ENCODE measurements around the gene FREY1.
A peak's percentile ranks its signal among the peaks of the same experiment; 100 is the strongest.

The FREY1 gene

DNA sequence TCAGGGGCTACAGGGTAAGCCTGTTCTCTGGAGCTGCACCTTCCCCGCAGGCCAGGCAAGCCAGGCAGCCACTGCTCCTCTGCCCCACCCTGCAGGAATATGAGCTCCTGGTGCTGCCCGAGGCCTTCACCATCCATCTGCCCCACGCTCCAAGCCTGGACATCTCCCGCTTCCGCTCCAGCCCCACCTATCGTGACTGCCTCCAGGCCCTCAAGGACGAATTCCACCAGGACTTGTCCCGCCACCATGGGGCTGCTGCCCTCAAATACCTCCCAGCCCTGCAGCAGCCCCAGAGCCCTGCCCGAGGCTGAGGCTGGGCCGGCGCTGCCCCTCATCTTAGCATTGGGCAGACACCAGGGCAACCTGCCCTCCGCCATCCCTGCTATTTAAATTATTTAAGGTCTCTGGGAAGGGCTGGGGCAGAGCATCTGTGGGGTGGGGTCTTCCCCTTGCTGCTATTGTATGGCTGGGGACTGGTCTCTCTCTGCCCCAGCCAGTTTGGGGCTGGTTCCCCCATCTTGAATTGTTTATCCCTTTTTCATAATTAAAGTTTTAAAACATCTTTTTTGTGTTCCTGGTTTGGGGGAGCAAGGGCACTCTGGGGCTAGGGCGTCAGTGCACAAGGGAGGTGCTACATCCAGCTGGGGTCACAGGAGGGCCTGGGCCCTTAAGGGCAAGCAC is 21.6 kb upstream of the FREY1 start:
- no peak for FAIRE-seq

DNA sequence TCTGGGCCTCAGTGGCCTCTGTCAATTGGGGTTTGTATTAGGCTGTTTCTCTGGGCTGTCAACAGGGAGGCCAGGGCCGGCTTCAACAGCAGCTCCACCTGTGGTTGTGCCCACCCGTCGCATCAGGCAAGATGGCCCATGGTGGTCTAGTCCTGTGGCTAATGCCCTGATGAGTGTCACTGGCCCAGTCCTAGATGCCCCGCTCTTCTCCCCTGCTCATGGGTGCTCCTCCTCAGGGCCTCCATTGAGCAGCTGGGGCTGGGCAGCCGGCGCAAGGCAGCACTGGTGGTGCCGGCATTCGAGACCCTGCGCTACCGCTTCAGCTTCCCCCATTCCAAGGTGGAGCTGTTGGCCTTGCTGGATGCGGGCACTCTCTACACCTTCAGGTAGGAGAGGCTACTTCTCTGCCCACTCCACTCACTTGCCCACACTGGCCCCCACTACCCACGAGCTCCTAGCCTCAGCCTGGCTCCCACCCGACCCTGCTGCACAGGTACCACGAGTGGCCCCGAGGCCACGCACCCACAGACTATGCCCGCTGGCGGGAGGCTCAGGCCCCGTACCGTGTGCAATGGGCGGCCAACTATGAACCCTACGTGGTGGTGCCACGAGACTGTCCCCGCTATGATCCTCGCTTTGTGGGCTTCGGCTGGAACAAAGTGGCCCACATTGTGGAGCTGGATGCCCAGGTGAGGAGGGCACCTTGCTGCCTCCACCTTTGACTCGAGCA is 20.8 kb upstream of the FREY1 start:
- no peak for FAIRE-seq

DNA sequence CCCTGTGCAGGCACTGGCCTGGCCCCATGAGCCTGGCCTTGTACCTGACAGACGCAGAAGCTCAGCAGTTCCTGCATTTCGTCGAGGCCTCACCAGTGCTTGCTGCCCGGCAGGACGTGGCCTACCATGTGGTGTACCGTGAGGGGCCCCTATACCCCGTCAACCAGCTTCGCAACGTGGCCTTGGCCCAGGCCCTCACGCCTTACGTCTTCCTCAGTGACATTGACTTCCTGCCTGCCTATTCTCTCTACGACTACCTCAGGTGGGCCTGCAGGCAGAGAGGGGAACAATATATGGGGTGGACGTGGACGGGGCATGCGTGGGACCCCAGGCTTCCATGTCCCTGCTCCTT is 20.2 kb upstream of the FREY1 start:
- no peak for FAIRE-seq

DNA sequence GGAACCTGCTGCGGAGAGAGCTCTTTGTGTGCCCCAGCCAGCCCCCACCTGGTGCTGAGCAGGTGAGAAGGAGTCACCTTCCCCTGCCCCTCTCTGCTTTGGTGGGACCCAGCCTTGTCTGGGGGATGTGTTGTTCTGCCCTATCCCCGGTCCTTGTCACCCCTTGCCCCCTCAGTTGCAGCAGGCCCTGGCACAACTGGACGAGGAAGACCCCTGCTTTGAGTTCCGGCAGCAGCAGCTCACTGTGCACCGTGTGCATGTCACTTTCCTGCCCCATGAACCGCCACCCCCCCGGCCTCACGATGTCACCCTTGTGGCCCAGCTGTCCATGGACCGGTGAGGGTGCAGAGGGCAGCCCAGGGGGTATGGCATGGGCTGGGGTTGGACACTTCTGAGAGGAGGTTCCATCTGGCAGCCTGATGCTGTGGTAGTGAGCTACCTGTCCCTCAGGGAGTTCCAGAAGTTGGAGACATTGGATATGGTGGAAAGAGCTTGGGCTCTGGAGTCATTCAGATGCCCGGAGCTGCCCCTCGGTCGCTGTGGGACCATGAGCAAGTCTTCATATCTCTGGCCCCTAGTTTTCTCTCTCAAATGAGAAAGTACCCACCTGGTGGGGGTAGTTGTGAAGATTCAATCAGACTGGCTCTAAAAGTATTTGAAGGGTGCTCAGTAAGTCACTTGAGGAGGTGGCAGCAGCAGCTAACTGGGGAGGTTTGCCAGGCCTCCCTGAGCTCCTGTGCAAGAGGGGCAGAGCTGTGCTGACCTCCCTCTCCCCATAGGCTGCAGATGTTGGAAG is 19.7 kb upstream of the FREY1 start:
- FAIRE-seq = no peak

DNA sequence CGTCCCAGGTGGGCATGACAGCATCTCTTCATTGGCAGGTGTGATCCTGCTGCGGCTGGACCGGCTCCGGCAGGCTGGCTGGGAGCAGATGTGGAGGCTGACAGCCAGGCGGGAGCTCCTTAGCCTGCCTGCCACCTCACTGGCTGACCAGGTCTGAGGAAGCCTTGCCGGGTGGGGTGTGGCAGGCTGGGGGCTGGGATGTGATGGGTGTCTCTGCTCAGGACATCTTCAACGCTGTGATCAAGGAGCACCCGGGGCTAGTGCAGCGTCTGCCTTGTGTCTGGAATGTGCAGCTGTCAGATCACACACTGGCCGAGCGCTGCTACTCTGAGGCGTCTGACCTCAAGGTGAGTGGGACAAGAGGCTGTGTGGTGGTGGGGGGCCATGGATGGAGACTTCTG is 18.9 kb upstream of the FREY1 start:
- no peak for FAIRE-seq

DNA sequence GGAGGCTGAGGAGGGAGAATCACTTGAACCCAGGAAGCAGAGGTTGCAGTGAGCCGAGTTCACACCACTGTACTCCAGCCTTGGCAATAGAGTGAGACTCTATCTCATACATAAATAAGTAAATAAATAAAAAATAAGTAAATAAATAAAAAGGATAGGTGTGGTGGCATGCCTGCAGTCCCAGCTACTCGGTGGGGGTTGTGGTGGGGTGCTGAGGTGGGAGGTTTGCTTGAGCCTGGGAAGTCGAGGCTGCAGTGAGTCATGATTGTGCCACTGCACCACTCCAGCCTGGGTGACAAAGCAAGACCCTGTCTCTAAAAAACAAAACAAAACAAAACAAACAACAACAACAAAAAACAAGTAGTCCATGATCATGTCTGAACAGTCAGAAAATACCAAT is 18.5 kb upstream of the FREY1 start:
- FAIRE-seq = no peak

DNA sequence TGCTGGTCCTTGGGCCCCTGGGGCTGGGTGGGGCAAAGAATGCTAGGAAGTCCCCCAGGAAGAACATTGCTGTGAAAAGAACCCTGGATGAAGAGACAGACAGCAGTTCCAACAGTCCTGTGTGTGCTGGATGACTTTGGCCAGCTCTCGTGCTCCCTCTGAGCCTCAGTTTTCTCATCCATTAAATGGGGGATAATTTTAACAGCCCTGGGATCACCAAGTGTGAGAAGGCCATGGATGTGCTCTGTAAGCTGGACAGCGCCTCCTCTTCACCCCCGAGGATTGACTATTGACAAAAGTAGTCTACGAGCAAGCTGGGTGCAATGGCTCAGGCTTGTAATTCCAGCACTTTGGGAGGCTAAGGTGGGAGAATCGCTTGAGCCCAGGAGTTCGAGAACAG is 17.9 kb upstream of the FREY1 start:
- no peak for FAIRE-seq

DNA sequence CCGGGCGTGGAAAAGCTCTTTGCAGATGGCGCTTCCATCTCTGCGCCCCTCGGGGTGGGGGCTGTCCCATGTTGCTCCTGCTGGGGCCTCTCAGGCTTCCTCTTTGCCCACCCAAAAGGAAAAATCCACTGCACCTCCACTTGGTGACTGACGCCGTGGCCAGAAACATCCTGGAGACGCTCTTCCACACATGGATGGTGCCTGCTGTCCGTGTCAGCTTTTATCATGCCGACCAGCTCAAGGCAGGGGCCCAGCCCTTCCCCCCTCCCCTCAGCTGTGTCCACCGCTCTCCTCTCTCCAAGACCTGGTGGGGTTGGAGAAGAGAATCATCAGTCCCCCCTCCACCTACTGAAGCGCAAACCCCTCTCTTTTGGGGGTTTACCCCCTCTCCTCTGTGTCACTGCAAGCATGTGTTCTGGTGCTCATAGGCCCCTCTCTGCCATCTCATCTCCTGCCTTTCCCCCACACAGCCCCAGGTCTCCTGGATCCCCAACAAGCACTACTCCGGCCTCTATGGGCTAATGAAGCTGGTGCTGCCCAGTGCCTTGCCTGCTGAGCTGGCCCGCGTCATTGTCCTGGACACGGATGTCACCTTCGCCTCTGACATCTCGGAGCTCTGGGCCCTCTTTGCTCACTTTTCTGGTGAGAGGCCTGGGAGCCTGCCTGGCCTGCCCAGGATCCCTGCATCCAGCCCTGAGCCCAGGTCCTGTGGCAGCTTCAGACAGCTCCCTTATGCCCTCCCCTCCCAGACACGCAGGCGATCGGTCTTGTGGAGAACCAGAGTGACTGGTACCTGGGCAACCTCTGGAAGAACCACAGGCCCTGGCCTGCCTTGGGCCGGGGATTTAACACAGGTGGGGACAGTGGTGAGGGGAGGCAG is 17.2 kb upstream of the FREY1 start:
- no peak for FAIRE-seq

DNA sequence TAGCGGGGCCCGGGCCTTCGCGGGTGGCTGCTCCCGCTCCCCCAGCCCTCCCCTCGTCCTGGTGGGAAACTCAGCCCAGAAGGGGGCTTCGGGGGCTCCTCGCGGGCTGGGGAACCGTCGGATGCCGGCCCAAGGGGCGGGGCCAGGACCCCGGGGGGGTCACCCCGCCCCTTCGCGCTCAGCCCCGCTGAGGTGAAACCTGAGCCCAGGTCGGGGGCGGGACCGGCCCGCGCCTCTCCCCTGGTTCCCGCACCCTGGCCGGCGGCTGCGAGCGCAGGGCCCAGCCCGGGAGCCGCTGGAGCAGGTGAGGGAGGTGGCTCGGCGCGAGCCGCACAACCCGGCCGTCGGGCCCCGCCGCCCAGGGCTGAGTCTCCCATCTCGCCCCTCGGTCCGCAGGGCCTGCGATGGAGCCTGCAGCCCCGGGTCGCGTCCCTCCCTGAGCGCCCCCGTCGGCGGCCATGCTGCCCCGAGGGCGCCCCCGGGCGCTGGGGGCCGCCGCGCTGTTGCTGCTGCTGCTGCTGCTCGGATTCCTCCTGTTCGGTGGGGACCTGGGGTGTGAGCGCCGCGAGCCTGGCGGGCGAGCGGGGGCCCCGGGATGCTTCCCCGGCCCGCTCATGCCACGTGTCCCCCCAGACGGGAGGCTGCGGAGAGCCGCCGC is 15.5 kb upstream of the FREY1 start, which contains the start of gene LARGE2:
Gene LARGE2, plus strand, starts transcription at position 232 of the 658 bp plus-strand sequence. Its CDS starts 227 bp downstream, at position 459.
- no peak for FAIRE-seq

DNA sequence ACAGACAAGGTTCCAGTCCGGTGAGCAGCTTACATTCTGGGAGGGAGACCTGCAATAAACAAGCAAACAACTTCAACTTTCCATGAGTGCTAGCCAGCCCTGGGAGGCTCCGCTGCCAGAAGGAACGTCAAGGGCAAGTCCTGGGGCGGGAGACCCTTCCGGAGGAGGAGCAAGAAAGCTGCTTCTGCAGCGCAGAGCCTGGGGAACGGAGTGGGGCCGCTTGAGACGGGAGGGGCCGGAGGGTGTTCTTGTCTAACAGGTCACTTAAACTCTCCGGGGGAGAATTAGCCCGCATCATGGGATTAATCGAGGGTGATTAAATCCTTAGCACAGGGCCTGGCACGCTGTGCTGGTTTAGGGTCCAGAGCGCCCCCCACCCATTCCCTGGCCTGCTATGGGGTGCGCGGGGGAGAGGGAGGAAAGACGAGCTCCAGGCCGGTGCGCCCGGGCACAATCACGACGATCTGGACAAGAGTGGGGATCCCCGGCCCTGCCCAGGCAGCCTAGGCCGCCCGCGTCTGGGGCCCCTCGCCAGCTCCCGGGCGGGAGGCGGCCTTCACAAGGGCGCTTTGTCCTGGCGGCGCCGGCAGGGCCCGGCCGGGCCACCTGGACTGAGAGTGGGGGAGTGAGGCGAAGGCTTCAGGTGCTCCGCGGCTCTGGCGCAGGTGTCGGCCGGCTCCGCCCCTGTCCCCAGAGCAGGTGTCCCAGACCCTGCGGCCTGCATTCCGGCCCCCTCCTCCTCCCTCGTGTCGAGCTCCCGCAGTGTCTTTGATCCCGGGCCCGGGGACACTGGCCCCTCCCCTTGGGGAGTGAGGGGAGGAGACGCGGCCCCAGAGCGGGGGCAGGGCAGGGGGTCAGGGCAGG is 14.7 kb upstream of the FREY1 start:
- FAIRE-seq = no peak

DNA sequence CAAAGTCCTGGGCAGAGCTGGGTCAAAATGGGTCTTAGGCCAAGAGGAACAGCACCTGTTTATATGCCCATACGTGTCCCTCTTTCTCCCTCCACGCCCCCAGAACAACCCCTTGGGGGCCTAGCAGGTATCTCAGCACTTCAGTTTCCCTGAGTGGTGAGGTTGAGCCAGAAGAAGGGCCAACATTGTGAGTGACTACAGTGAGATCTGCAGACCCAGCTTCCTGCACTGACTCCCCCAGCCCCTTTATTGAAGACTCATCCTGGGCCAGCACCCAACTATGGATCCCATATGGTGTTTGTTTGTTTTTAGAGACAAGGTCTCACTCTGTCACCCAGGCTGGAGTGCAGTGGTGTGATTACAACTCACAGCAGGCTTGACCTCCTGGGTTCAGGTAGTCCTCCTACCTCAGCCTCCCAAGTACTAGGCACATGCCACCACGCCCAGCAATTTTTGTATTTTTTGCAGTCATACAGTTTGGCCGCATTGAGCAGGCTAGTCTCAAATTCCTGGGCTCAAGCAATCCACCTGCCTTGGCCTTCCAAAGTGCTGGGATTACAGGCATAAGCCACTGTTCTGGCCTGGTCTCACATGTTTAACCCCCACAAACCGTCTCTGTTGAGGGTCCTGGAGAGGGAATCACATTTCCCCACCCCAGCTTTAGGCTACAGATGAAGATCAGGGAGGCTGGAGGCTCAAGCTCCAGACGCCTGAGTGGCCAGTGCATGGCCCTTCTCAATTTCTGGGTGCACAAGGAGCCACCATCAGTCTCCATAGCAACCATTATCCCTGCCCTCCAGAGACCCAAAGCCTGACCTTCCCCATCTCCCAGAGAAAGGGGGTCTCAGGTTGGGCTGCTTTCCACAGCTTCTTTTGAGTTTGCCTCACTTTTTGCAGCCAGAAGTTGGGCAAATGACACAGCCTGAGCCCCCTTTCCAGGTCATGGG is 13.7 kb upstream of the FREY1 start:
- FAIRE-seq = no peak

DNA sequence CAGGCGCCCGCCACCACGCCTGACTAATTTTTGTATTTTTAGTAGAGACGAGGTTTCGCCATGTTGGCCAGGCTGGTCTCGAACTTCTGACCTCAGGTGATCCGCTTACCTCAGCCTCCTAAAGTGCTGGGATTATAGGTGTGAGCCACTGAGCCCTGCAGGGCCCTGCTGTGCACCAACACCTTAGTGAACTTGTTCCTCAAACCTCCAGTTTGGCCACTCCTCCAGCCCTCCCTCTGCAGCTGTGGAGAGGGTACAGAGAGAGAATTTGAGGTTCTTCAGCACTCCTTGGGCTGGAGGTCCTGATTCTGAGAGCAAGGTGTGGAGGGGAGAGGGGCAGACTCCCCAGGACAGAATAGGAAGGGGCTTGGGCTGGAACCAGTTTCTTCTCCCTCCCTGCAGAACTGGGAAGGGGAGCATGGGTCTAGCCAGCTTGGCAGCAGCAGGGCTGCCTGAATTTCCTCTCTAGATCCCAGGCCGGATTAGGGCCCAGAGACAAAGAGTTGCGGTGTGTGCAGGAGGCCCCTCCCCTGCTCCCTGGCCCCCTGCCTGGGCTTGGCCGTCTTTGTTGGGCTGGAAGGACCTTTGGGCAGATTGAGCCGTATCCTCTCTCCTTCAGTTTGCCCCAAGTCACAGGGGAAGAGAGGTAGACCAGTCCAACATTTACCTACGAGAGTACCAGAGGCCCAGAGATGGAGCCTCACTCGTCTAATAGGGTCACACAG is 12.9 kb upstream of the FREY1 start:
- no peak for FAIRE-seq

DNA sequence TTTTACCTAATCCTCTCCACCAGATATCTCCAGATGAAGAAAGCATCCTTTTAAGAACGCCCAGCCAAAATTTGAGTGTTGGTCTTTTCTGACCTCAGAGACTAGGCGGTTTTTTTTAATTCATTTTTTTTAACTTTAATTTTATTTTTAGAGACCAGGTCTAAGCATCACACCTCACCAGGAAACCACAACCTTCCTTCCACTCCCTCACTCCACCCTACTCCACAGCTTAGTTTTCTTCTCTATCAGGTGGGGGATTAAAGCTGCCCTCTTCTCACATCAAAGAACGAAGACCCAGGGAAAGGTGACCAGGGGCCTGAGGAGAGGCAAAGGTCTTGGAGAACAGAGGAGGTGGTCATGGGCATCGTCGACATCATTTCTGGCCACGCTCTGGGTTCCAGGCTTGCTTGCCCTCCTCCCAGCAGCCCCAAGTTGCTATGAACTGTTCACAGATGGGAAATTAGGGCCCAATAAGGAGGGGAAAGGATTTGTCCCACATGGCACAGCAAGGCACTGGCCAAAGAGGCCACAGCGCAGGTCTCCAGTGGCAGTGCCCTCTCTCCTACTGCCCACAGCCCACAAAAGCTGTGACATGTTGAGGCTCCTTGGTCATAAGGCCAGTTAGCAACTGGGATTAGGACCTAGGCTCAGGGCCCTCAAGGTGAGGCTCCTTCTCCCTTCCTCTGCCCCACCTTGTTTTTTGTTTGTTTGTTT is 12.0 kb upstream of the FREY1 start:
- no peak for FAIRE-seq

DNA sequence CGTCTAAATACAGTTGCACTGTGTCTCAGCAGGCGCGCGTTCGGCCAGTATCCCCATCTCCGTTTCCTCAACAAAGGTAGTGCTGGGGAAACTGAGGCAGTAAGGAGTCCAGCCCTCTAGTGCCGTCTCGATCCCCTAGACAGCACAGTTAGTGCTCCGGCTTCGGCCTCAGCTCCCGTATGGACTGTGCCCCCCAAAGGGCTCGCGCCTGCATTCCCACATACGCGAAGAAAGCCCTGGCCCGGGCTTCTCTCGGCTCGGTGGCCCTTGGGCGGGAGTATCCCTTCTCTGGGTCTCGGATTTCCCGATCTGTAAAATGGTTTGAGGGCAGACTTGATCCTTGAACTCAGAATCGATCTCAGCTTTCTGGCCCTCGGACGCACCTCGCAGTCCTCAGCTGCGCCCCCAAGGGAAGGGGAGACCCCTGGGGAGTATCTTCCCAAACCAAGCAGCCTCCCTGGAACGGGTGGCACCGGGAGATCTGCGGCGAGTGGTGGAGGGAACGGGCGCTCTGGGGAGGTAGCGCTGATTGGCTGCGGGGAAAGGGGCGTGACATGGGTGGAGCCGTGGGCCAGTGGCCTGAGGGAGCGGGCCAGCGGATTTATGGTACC is 11.4 kb upstream of the FREY1 start:
- FAIRE-seq = no peak

DNA sequence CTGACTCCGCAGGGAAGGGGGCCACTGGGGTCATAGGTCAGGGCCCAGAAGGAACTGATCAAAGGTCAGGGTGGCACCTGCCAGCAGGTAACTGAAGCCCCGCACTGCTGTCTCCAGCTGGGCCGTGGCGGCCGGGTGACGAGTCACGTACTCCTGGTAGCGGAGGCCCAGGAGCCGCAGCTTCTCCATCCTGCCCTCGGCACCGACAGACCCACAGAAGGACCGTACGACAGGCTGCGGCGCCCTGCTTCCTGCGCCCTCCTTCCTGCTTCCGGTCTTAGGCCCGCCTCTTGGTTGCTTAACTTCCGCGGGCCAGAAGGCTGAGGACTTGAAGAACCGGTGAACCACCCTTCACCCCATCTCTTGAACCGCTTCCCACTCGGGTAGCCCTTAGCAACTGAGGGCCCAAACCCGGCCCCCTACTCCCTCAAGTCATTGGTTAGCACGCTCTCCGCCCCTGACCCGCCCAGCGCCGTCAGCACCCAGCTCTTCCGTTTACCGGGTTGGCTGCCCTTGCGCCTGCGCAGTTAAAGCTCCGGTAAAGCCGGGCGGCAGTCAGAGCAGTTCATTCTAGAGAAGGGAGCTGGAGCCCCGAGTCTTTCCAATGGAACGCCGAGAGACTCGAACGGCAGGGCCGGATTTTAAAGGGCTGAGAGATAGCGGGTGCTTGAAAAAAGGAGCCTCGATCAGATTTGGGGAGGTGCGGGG is 10.7 kb upstream of the FREY1 start, which contains the start of gene PEX16:
Gene PEX16, minus strand, starts transcription at position 255 of the 708 bp plus-strand sequence. Its CDS starts 66 bp downstream, at position 189.
- FAIRE-seq = peak; percentile 88

DNA sequence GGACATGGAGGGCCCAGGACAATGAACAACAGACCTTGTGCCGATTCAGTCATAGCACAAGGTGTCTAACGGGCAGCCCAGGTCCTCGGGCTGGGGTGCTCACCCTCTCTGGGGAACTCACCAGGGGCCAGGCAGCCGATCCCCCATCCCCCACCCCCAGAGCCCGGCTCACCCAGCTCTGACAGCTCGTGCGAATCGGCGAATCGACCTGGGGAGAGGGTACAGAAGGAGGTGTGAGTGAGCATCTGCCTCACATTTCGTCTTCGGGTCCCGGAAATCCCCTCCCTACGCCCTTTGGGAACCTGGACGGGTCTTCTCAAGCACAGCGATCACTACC is 10.2 kb upstream of the FREY1 start:
- no peak for FAIRE-seq

DNA sequence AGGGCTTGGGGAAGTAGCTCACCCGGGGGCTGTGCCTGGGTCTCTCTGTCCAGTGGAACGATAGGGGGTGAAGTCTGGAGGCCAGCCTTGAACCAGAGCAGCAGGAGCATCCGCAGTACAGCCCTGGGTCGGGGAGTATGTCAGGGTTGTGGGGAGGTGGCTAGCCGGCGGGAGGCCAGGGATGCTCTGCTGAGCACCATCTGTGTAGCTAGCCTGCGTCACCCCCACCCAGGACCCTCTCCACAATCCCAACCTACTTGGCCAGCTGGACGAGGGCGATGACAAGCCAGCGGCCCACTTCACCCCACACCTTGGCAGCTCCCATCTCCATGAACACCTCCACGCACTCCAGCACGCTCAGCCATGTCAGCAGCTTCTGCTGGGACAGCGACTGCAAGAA is 8.4 kb upstream of the FREY1 start:
- FAIRE-seq = no peak

All from endometrium (tissue), 2 donors.